ENCODE results near the gene ZNF320.
A peak's percentile ranks its signal among the peaks of the same experiment; 100 is the strongest.
"Not testable (repeated sequence)": the region's sequence is repeated elsewhere in the genome, so short reads cannot be mapped to it uniquely, and the experiment has no call there.

Gene ZNF320

GRCh38 chr19:52897138-52897935 is at the start of gene ZNF320:
TSS of gene ZNF320 (minus strand) at chr19:52897635. CDS start at chr19:52890255, 7,380 bp downstream.
- TF ChIP-seq CTCF (IDR thresholded peaks at IDR 0.05; ENCODE audit: low read depth, low read length): no peak
- H3K4me3 ChIP-seq (ENCODE audit: low read depth, low read length): peak within 1 kb of the TSS; percentile 74

GRCh38 chr19:52946322-52947310 is 49.2 kb upstream of the ZNF320 start:
- H3K4me3 ChIP-seq (ENCODE audit: low read depth, low read length): no peak overlapping the region
- TF ChIP-seq CTCF (IDR thresholded peaks at IDR 0.05; ENCODE audit: low read depth, low read length): no peak

GRCh38 chr19:52945652-52946321 is 48.4 kb upstream of the ZNF320 start:
- H3K4me3 ChIP-seq (ENCODE audit: low read depth, low read length): no peak overlapping the region
- no peak for TF ChIP-seq CTCF (IDR thresholded peaks at IDR 0.05; ENCODE audit: low read depth, low read length)

- H3K4me3 ChIP-seq (ENCODE audit: low read depth, low read length): not testable (repeated sequence)
These were observed 47.5 kb upstream of the ZNF320 start for GRCh38 chr19:52944703-52945493.

- TF ChIP-seq CTCF (IDR thresholded peaks at IDR 0.05; ENCODE audit: low read depth, low read length): no peak
- H3K4me3 ChIP-seq (ENCODE audit: low read depth, low read length): no peak overlapping the region
These were observed 46.6 kb upstream of the ZNF320 start for GRCh38 chr19:52943884-52944643.

DNA sequence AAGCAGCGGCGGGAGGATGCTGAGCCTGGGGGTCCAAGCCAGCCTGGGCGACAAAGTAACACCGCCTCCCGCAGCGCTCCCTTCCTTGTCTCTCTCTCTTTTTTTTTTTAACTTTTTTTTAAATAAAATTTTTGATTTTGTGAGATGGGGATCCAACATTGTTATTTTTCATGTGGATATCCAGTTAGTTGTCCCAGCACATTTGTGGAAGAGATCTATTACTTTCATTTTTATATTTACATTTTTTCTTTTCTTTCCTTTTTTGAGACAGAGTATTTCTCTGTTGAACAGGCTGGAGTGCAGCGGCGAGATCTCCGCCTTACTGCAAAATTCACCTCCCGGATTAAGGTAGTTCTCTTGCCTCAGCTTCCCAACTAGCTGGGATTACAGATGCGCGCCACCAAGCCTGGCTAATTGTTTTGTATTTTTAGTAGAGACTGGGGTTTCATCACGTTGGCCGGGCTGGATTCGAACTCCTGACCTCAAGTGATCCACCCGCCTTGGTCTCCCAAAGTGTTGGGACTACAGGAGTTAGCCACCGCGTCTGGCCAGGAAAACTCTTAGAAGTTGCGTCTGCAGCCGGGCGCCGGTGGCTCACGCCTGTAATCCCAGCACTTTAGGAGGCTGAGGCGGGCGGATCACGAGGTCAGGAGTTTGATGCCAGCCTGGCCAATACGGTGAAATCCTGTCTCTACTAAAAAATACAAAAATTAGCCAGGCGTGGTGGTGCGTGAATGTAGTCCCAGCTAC is 45.9 kb upstream of the ZNF320 start:
- peak overlapping the region; percentile 93 for H3K4me3 ChIP-seq (ENCODE audit: low read depth, low read length)
- TF ChIP-seq CTCF (IDR thresholded peaks at IDR 0.05; ENCODE audit: low read depth, low read length): no peak
